Measurements from ENCODE around the gene TMEM72. TPM values are rescaled to one million over a fixed set of nuclear protein-coding genes. Genes with fewer than 3 reads are reported as not detected.

TMEM72 gene
- polyA plus RNA-seq, 2 of the 4 experiments (the other 2 are of a cell fraction) = not detected

DNA sequence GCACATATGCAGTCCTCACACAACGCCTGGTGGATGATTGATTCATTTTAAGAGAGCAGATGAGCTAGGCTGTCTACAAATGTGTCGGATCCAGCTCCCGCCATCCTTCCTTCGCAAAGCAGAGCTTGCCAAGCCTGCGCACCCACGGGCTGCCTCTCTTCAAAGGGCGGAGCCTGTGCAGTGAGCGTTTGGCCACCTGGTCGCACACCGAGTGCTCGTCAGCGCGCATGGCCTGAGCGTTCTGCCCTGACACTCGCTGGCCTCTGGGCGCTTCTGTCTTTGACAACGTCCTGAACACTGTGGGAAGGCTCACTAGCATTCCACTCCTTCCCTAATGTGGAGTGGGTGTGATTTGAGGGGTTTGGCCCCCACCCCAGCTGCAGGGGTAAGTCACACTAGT is 47.1 kb upstream of the TMEM72 start (continued):
- TF ChIP-seq, protein P1, sequence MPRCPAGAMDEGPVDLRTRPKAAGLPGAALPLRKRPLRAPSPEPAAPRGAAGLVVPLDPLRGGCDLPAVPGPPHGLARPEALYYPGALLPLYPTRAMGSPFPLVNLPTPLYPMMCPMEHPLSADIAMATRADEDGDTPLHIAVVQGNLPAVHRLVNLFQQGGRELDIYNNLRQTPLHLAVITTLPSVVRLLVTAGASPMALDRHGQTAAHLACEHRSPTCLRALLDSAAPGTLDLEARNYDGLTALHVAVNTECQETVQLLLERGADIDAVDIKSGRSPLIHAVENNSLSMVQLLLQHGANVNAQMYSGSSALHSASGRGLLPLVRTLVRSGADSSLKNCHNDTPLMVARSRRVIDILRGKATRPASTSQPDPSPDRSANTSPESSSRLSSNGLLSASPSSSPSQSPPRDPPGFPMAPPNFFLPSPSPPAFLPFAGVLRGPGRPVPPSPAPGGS (IDR thresholded peaks at IDR 0.05) = no peak
- TF ChIP-seq CBX2 (IDR thresholded peaks at IDR 0.05; ENCODE audit: borderline replicate concordance, low read depth) (no peak), GATA3 (IDR thresholded peaks at IDR 0.05; ENCODE audit: borderline replicate concordance) (no peak), ZSCAN20 (CRISPR knock-in tag; IDR thresholded peaks at IDR 0.05) (no peak)
- TF ChIP-seq, protein P2, sequence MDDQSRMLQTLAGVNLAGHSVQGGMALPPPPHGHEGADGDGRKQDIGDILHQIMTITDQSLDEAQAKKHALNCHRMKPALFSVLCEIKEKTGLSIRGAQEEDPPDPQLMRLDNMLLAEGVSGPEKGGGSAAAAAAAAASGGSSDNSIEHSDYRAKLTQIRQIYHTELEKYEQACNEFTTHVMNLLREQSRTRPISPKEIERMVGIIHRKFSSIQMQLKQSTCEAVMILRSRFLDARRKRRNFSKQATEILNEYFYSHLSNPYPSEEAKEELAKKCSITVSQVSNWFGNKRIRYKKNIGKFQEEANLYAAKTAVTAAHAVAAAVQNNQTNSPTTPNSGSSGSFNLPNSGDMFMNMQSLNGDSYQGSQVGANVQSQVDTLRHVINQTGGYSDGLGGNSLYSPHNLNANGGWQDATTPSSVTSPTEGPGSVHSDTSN (IDR thresholded peaks at IDR 0.05) = no peak
- TF ChIP-seq, protein P3, sequence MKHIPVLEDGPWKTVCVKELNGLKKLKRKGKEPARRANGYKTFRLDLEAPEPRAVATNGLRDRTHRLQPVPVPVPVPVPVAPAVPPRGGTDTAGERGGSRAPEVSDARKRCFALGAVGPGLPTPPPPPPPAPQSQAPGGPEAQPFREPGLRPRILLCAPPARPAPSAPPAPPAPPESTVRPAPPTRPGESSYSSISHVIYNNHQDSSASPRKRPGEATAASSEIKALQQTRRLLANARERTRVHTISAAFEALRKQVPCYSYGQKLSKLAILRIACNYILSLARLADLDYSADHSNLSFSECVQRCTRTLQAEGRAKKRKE (CRISPR knock-in tag; IDR thresholded peaks at IDR 0.05; ENCODE audit: low read depth) = no peak

DNA sequence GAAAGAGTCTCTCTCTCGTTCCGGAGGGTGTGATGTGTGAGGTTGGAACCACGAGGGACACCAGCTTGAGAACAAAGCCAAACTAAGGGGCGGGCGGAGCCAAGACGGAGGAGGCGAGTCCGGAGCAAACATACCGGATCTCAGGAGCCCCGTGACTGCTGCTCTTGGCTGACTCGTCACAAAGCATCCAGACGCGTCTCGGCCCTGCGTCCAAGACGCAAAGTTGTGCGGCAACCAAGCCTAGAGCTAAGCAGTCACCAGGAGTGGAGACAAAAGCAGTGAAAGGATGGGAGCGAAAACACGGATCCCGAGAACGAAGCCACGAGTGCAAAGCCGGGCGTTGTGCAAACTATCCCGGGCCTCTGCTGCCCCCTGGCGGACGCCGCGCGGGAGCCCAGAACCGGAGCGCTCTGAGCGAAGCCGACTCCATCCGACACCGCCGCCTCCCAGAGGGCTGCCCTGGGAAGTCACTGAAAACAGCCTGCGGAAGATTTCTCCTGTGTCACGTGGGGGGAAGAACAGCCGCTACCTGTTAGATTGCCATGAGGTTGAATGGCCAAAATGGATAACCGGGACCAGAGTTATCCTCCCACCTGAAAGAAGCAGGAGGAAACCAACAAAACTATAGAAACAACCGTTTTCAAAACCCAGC is 46.4 kb upstream of the TMEM72 start:
- ATAC-seq (peak; percentile 95 to 99), DNase-seq (ENCODE audit: low read depth in 1 of 2, low spot score in 1 of 2) (peak; percentile 78 to 84), FAIRE-seq (peak; percentile 39)
- ChIA-PET CTCF (interaction anchor here (0.6 to 3.5 kb wide), 32 partner anchors 8 to 1200 kb away, joined by 3 to 36 read pairs (median 4); no protein-coding TSS in a partner anchor), POLR2A (no interaction called here)
- Histone ChIP-seq H3K4me2 (peak overlapping the region; percentile 97), H3K4me3 (peak overlapping the region; percentile 54), H3K9me3 (no peaks in the 10 kb centered on the region), H3K4me1 (peaks cover 7% of the 10 kb centered on the region; the same call in 2 of the 3 replicates), H3K27ac (peak overlapping the region; percentile 57 to 72)
- 3% methylated on average over 36 of the region's 42 CpGs for WGBS (ENCODE audit: missing lambda C conversion rate)
- TF ChIP-seq MYC (IDR thresholded peaks at IDR 0.05; ENCODE audit: borderline replicate concordance, low read length) (peak; percentile 63; the same call in 1 of the 2 replicates), NFE2L2 (conservative IDR thresholded peaks at IDR 0.05; ENCODE audit: low read length) (no peak), ZFP36 (IDR thresholded peaks at IDR 0.05; ENCODE audit: borderline replicate concordance, partially characterized antibody) (no peak), EP300 (IDR thresholded peaks at IDR 0.05) (no peak), RAD21 (conservative IDR thresholded peaks at IDR 0.05 in 1 of 2, IDR thresholded peaks at IDR 0.05 in 1 of 2) (peak; percentile 77 to 86), ZC3H11A (IDR thresholded peaks at IDR 0.05) (no peak), FOSL2 (IDR thresholded peaks at IDR 0.05) (no peak), FOSL2 (CRISPR knock-in tag; IDR thresholded peaks at IDR 0.05) (no peak), SREBF2 (IDR thresholded peaks at IDR 0.05) (no peak), CEBPB (IDR thresholded peaks at IDR 0.05) (peak; percentile 56 to 60), RFX5 (IDR thresholded peaks at IDR 0.05) (0 out of 2 replicates have a peak, but pooled peaks have one; percentile 15), SMC3 (IDR thresholded peaks at IDR 0.05) (peak; percentile 86), HOXA7 (CRISPR knock-in tag; IDR thresholded peaks at IDR 0.05) (no peak), TP53 (CRISPR knock-in tag; IDR thresholded peaks at IDR 0.05) (no peak)
- TF ChIP-seq, protein P4, sequence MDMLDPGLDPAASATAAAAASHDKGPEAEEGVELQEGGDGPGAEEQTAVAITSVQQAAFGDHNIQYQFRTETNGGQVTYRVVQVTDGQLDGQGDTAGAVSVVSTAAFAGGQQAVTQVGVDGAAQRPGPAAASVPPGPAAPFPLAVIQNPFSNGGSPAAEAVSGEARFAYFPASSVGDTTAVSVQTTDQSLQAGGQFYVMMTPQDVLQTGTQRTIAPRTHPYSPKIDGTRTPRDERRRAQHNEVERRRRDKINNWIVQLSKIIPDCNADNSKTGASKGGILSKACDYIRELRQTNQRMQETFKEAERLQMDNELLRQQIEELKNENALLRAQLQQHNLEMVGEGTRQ (IDR thresholded peaks at IDR 0.05) = peak; percentile 87
- TF ChIP-seq, protein P5, sequence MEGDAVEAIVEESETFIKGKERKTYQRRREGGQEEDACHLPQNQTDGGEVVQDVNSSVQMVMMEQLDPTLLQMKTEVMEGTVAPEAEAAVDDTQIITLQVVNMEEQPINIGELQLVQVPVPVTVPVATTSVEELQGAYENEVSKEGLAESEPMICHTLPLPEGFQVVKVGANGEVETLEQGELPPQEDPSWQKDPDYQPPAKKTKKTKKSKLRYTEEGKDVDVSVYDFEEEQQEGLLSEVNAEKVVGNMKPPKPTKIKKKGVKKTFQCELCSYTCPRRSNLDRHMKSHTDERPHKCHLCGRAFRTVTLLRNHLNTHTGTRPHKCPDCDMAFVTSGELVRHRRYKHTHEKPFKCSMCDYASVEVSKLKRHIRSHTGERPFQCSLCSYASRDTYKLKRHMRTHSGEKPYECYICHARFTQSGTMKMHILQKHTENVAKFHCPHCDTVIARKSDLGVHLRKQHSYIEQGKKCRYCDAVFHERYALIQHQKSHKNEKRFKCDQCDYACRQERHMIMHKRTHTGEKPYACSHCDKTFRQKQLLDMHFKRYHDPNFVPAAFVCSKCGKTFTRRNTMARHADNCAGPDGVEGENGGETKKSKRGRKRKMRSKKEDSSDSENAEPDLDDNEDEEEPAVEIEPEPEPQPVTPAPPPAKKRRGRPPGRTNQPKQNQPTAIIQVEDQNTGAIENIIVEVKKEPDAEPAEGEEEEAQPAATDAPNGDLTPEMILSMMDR (IDR thresholded peaks at IDR 0.05) = peak; percentile 92
- TF ChIP-seq, protein P3 (CRISPR knock-in tag; IDR thresholded peaks at IDR 0.05; ENCODE audit: low read depth) = no peak
- TF ChIP-seq, protein P6, sequence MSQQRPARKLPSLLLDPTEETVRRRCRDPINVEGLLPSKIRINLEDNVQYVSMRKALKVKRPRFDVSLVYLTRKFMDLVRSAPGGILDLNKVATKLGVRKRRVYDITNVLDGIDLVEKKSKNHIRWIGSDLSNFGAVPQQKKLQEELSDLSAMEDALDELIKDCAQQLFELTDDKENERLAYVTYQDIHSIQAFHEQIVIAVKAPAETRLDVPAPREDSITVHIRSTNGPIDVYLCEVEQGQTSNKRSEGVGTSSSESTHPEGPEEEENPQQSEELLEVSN (IDR thresholded peaks at IDR 0.05; ENCODE audit: borderline replicate concordance, low read depth) = peak; percentile 78
- TF ChIP-seq, protein P7, sequence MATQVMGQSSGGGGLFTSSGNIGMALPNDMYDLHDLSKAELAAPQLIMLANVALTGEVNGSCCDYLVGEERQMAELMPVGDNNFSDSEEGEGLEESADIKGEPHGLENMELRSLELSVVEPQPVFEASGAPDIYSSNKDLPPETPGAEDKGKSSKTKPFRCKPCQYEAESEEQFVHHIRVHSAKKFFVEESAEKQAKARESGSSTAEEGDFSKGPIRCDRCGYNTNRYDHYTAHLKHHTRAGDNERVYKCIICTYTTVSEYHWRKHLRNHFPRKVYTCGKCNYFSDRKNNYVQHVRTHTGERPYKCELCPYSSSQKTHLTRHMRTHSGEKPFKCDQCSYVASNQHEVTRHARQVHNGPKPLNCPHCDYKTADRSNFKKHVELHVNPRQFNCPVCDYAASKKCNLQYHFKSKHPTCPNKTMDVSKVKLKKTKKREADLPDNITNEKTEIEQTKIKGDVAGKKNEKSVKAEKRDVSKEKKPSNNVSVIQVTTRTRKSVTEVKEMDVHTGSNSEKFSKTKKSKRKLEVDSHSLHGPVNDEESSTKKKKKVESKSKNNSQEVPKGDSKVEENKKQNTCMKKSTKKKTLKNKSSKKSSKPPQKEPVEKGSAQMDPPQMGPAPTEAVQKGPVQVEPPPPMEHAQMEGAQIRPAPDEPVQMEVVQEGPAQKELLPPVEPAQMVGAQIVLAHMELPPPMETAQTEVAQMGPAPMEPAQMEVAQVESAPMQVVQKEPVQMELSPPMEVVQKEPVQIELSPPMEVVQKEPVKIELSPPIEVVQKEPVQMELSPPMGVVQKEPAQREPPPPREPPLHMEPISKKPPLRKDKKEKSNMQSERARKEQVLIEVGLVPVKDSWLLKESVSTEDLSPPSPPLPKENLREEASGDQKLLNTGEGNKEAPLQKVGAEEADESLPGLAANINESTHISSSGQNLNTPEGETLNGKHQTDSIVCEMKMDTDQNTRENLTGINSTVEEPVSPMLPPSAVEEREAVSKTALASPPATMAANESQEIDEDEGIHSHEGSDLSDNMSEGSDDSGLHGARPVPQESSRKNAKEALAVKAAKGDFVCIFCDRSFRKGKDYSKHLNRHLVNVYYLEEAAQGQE (IDR thresholded peaks at IDR 0.05) = no peak
- TF ChIP-seq, protein P8, sequence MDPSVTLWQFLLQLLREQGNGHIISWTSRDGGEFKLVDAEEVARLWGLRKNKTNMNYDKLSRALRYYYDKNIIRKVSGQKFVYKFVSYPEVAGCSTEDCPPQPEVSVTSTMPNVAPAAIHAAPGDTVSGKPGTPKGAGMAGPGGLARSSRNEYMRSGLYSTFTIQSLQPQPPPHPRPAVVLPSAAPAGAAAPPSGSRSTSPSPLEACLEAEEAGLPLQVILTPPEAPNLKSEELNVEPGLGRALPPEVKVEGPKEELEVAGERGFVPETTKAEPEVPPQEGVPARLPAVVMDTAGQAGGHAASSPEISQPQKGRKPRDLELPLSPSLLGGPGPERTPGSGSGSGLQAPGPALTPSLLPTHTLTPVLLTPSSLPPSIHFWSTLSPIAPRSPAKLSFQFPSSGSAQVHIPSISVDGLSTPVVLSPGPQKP (IDR thresholded peaks at IDR 0.05; ENCODE audit: low read depth, low read length) = no peak
